ENCODE data around the gene ORC5.
A peak's percentile ranks its signal among the peaks of the same experiment; 100 is the strongest.
"Not testable (repeated sequence)": the region's sequence is repeated elsewhere in the genome, so short reads cannot be mapped to it uniquely, and the experiment has no call there.

Gene ORC5

GRCh38 chr7:104185346-104185745, 22.5 kb downstream of the ORC5 start:
- no peak for DNase-seq

DNA sequence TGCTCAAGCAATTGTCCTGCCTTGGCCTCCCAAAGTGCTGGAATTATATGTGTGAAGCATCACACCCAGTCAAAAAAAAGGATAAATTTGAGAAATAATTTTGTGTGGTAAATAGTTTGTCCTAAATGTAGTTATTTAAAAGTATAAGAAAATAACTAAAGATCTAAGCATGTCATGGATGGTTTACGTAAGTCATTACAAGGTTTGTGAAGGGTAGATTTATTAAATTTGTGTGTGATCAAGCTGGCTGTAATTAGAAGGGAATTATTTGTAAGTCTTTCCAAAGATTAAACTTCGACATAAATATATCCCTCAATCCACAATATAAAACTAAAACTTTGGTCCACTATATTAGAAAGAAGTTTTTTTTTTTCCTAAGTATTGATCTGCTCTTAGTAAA, 28.6 kb downstream of the ORC5 start:
- DNase-seq, result no peak

DNA sequence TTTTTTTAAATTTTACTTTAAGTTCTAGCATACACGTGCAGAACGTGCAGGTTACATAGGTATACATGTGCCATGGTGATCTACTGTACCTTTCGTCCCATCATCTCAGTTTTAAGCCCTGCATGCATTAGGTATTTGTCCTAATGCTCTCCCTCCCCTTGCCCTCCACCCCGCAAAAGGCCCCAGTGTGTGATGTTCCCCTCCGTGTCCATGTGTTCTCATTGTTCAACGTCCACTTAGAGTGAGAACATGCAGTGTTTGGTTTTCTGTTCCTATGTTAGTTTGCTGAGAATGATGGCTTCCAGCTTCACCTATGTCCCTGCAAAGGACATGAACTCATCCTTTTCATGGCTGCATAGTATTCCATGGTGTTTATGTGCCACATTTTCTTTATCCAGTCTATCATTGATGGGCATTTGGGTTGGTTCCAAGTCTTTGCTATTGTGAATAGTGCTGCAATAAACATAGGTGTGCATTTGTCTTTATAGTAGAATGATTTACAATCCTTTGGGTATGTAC, 30.2 kb downstream of the ORC5 start:
- not testable (repeated sequence) for DNase-seq

GRCh38 chr7:104176332-104176731, 31.5 kb downstream of the ORC5 start:
- DNase-seq, result no peak

DNA sequence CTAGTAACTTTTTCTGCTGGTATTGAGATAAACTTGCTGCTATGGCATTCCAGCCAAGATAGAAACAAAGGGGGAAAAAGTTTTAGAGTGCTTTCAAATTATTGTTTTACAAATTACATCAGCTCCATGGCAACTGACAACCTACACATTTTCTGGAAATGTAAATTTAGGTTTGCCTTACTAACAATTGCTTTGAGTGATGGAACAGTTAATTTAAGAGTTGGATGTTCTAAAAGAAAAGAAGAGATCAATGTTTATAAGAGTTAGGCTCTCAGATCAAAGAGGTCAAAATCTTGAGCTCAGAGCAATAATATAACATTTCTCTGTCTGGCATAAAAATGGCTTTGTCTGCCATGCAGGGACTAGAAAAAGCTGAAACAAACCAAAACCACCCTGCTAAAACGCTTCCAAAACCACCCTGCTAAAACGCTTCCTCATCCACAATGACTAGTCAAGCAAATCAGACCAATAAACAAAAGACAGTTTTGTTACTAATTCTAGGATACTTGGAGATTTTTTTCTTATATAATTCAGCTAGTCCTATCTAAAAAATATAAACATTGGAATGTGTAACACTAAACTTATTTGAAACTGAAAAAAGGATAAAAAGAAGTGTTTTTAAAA, 32.3 kb downstream of the ORC5 start:
- no peak for DNase-seq

- DNase-seq, result no peak
Measured at GRCh38 chr7:104174798-104175197, 33.0 kb downstream of the ORC5 start.

DNA sequence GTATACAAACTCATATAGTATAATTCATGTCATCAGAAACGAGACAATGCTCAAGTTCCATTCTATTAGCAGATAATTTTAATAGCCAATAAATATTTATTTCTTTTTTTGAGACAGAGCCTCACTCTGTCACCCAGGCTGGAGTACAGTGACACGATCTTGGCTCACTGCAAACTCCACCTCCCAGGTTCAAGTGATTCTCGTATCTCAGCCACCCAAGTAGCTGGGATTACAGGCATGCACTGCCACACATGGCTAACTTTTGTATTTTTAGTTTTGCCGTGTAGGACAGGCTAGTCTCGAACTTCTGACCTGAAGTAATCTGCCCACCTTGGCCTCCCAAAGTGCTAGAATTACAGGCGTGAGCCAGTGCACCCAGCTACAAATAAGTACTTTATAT, 45.7 kb downstream of the ORC5 start:
- DNase-seq, result no peak

DNA sequence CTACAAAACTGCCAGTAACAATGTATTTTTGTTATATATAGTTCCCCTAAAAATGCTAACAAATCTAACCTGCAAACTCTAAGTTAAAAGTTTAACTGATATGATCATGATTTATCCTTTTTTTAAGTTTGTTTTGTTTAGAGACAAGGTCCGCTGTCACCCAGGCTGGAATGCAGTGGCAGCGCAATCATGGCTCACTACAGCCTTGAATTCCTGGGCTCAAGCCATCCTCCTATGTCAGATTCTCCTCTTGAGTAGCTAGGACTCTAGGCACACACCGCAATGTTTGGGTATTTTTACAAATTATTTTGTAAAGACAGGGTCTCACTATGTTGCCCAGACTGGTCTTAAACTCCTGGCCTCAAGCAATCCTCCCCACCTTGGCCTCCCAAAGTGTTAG, 46.6 kb downstream of the ORC5 start:
- DNase-seq, result no peak

GRCh38 chr7:104160375-104160774, 47.4 kb downstream of the ORC5 start:
- DNase-seq, result peak; percentile 7 to 13

GRCh38 chr7:104156842-104157277, 51.0 kb downstream of the ORC5 start:
- peak; percentile 28 to 63 for DNase-seq

GRCh38 chr7:104153287-104153686, 54.5 kb downstream of the ORC5 start:
- DNase-seq, result no peak

DNA sequence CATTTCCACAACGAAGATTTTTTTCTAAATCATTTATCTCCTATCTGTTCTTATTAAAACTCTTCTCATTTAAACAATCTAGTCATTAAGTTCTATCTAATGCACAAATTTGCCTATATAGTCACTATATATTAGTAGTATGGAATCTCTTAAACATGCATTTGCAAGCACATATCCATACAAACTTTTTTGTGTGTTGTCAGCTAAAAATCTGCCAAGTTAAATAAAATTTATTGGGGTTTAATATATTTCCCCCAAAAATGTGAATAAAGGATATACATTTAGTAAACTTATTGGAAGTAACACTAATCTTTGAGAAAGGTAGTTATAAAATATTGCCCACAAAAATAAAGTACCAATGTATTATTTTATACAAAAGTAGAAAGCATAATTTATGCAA, 55.3 kb downstream of the ORC5 start:
- no peak for DNase-seq

- peak; percentile 8 to 19 for DNase-seq
Measured at GRCh38 chr7:104150470-104150869, 57.3 kb downstream of the ORC5 start.

GRCh38 chr7:104149822-104150221, 58.0 kb downstream of the ORC5 start:
- no peak for DNase-seq

DNA sequence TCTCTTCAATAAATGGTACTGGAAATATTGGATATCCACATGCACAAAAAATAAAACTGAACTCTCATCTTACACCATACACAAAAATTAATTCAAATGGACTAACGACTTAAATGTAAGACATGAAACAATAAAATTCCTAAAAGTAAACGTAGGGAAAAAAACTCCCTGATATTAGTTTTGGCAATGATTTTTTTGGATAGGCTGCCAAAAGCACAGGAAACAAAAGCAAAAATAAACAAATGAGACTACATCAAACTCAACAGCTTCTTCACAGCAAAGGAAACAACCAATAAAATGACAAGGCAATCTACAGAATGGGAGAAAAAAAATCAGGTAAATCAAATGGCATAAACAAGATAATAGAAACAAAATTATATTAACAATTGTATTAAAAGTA, 65.7 kb downstream of the ORC5 start:
- DNase-seq, result no peak

GRCh38 chr7:104137971-104138370, 69.8 kb downstream of the ORC5 start:
- no peak for DNase-seq

DNA sequence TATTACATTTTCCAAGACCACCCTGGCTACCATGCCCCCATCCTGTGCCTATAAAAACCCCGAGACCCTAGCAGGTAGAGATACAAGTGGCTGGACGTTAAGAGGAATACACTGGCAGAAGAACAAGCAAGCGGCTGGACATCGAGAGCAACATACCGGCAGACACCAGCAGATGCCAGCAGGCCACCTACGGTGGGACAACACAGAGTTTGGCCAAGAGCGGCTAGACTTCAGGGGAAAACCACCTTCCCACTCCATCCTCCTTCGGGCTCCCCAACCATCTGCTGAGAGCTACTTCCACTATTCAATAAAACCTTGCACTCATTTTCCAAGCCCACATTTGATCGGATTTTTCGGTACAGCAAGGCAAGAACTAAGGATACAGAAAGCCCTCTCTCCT, 70.3 kb downstream of the ORC5 start:
- no peak for DNase-seq

DNA sequence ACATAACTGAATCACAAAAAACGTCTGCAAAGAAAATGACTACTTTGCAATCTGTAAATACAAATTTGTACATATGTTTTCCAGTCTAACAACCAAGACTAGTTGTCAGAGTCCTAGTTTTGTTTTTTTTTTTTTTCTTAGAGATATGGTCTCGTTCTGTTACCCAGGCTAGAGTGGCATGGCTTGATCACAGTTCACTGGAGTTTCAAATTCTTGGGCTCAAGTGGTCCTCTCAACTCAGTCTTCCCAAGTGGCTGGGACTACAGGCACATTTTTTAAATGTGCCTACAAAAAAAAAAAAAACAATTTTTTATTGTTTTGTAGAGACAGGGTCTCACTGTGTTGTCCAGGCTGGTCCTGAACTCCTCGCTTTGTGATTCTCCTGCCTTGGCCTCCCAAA, 70.8 kb downstream of the ORC5 start:
- DNase-seq, result no peak

- no peak for DNase-seq
Measured at GRCh38 chr7:104136561-104136960, 71.3 kb downstream of the ORC5 start.

DNA sequence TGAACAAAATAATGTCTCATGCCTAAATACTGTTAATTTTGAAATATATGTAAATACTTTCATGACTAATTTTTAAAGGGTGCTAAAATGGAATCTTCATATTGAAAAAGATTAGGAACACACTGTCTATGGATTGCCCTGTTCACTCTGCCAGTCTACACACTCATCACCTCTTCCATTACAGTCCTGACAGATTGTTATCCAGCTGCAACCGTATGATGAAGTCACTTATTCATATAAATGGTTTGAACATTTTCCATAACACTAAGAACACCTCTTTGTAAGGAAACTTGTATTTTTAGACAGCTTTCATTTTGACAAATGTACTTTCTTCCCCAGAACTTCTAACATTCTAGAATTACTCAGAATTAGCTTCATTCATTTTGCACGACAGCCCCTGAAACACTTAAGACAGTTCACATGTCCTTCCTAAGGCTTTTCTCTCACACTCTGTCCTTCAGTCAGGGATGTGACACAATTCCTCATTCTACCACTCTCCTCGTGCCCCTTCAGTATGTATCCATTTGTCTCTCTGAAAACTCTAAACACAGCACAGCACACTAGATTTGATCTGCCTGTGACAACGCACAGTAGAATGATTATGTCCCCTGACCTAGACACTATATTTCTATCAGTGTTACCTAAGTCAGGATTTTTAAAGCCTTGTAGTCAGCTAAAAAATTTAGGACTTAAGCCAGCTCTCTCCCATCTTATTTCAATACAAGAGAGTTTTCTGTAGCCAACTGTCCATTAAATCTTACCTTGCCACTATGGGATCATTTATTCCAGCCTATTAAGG, 71.9 kb downstream of the ORC5 start:
- no peak for DNase-seq

DNA sequence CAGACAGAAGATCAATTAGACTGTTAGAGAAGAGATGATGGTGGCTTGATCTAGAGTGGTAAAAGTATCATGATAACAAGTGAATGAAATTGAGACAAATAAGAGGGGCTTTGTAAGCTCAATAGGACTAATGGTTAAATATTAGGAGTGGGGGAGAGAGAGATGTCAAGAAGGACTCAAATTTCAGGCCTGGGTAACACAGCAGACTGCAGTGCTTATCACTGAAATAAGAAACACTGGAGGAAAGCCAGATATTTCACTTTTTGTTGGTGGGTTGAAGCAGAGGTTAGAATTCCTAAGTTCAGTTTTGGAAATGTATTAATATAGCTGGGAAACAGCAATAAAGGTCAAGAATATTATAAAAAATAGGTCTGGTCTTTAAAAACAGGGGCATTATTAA, 74.6 kb downstream of the ORC5 start:
- DNase-seq, result no peak

DNA sequence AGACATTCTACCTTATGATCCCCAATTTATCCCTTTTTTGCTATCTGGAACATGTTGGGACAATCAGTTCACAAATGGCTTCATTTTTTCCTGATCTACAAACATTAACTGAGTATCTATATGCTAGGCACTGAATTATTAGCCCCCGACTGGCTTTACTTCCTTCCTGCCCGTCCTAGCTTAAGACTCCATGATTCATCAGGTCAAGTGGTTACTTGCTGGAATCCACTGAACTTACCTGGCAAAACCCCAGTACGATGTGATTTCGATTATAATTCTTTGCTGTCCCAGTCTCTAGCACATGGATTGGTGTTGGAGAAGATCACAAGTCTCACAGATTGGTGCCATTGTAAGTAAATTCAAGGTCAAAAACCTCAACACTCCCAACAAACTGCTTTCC, 77.1 kb downstream of the ORC5 start:
- DNase-seq, result no peak

DNA sequence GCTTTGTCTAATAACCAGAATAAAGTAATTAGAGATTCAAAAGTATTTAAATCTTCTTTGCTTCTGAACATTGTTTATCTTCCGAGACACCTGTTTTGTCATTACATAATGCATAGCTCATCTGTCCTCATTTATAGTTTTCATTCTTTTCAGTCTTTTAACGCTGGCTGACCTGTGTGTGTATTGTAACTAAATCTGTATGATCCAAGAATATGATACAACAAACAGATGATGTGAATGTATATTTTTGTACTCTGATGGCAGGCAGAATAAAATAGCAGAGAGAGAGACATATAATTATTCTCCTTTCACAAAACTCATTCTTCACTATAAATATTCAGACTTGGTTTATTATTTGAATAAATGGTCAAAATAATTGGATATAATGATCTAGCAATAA, 80.6 kb downstream of the ORC5 start:
- peak in 1 of 2 experiments; percentile 6 for DNase-seq

DNA sequence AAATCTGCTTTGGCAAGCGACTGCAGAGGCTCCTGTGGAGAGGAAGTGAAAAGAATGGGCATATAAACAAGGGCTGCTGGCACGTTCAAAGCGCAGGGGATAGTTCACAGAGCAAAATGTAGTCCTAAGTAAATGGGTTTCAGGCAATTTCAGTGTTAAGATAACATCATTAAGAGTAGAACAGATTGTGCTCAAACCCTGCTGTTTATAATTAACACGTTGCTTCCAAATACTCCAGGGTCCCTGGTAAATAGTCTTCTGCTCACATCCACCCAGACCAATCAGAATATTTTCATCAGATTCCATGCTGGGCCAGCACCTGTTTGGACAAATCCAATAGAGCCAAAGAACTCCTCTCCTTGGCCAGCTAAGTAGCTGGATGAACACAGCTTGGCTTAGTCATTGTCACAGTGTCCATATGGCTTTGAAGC, 81.4 kb downstream of the ORC5 start:
- no peak for DNase-seq

Data from NCI-H526 (cell line).